ENCODE results near the gene SCNN1B. TPM values are rescaled to one million over a fixed set of nuclear protein-coding genes. Genes with fewer than 3 reads are reported as not detected.
"Not testable (repeated sequence)": the region's sequence is repeated elsewhere in the genome, so short reads cannot be mapped to it uniquely, and the experiment has no call there.

Gene SCNN1B
- total RNA-seq, 1 donor from 2014 or later, result 16.1 TPM

DNA sequence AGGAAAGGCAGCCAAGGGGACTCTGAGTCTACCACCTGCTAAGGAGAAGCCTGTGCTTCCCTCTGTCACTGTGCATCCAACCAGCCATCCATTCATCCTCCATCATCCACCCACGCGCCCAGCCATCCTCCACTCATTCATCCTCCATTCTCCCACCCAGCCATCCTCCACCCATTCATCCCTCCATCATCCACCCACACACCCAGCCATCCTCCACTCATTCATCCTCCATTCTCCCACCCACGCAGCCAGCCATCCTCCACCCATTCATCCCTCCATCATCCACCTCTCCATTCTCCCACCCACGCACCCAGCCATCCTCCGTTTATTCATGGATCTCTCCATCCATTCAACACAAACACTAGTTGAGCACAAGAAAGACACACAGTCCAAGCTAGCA, 76.8 kb downstream of the SCNN1B start:
- TF ChIP-seq, protein P1, sequence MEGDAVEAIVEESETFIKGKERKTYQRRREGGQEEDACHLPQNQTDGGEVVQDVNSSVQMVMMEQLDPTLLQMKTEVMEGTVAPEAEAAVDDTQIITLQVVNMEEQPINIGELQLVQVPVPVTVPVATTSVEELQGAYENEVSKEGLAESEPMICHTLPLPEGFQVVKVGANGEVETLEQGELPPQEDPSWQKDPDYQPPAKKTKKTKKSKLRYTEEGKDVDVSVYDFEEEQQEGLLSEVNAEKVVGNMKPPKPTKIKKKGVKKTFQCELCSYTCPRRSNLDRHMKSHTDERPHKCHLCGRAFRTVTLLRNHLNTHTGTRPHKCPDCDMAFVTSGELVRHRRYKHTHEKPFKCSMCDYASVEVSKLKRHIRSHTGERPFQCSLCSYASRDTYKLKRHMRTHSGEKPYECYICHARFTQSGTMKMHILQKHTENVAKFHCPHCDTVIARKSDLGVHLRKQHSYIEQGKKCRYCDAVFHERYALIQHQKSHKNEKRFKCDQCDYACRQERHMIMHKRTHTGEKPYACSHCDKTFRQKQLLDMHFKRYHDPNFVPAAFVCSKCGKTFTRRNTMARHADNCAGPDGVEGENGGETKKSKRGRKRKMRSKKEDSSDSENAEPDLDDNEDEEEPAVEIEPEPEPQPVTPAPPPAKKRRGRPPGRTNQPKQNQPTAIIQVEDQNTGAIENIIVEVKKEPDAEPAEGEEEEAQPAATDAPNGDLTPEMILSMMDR (IDR thresholded peaks at IDR 0.05), result no peak
- Histone ChIP-seq H3K9me3 (no peaks in the 10 kb centered on the region), H3K36me3 (no peaks in the 10 kb centered on the region), H3K4me3 (no peak overlapping the region), H3K27me3 (no peaks in the 10 kb centered on the region), H3K4me1 (no peaks in the 10 kb centered on the region), H3K27ac (no peak overlapping the region)
- no peak for DNase-seq (ENCODE audit: low spot score in 2 of 2)
- intact Hi-C loops (cut with DNase I), result no loop called here

DNA sequence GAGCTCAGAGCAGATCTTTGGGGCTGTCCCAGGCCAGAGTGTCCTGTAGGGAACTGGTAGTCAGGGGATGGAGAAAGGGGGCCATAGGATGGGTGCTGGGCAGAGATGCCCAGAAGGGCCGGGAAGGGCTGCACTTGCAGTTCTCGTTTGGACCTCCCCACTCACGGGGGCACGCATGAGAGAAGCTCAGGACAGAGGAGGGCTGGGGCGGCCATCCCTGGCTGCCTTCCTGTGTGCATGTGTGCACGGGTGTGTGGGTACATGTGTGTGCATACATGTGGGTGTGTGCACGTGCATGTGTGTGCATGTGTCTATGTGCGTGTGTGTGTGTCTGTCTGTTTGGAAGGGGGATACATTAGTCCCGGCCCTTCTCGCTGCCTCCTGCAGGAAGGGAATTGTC, 77.6 kb downstream of the SCNN1B start:
- H3K27me3 ChIP-seq, result no peaks in the 10 kb centered on the region
- H3K4me1 ChIP-seq, result no peaks in the 10 kb centered on the region
- TF ChIP-seq, protein P1 (IDR thresholded peaks at IDR 0.05), result no peak
- no peak overlapping the region for H3K27ac ChIP-seq
- H3K9me3 ChIP-seq, result no peaks in the 10 kb centered on the region
- no peaks in the 10 kb centered on the region for H3K36me3 ChIP-seq
- intact Hi-C loops (cut with DNase I), result no loop called here
- no peak overlapping the region for H3K4me3 ChIP-seq
- DNase-seq (ENCODE audit: low spot score in 2 of 2), result no peak

DNA sequence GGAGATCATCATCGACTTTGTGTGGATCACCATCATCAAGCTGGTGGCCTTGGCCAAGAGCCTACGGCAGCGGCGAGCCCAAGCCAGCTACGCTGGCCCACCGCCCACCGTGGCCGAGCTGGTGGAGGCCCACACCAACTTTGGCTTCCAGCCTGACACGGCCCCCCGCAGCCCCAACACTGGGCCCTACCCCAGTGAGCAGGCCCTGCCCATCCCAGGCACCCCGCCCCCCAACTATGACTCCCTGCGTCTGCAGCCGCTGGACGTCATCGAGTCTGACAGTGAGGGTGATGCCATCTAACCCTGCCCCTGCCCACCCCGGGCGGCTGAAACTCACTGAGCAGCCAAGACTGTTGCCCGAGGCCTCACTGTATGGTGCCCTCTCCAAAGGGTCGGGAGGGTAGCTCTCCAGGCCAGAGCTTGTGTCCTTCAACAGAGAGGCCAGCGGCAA, 78.4 kb downstream of the SCNN1B start:
- H3K9me3 ChIP-seq, result no peaks in the 10 kb centered on the region
- no peak overlapping the region for H3K27ac ChIP-seq
- DNase-seq (ENCODE audit: low spot score in 2 of 2), result no peak
- no peaks in the 10 kb centered on the region for H3K36me3 ChIP-seq
- no peaks in the 10 kb centered on the region for H3K4me1 ChIP-seq
- intact Hi-C loops (cut with DNase I), result no loop called here
- H3K4me3 ChIP-seq, result no peak overlapping the region
- no peaks in the 10 kb centered on the region for H3K27me3 ChIP-seq
- TF ChIP-seq, protein P1 (IDR thresholded peaks at IDR 0.05), result no peak

DNA sequence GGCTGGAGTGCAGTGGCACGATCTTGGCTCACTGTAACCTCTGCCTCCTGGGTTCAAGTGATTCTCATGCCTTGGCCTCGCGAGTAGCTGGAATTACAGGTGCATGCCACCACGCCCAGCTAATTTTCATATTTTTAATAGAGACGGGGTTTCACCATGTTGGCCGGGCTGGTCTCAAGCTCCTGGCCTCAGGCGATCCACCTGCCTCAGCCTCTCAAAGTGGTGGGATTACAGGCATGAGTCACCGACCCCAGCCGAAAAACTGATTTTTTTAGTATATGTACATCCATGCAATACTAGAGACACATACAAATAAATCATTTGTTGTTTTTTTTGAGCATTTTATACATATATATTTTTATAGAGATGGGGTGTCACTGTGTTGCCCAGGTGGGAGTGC, 79.6 kb downstream of the SCNN1B start:
- H3K9me3 ChIP-seq; DNase-seq (ENCODE audit: low spot score in 2 of 2); H3K4me3 ChIP-seq; H3K36me3 ChIP-seq; H3K4me1 ChIP-seq; H3K27me3 ChIP-seq; H3K27ac ChIP-seq; intact Hi-C loops (cut with DNase I): not testable (repeated sequence)

DNA sequence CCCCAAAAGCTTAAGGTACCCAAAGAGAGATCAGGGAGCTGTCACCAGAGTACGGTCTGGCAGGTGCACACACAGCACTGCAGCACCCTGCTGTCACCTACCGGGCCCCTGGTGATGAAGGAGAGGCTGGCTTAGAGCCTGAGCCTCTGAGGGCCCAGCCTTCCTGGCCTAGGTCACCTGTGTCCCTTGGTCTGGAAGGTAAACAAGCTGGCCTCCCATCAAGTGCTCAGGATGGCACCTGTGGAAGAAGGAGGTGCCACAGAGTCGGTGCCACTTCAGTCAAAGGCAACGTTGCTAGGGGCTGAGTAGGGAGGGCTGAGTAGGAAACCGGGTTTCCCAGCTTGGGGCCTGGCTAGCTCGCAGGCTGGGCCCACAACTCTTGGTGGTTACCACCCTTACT, 80.2 kb downstream of the SCNN1B start:
- intact Hi-C loops (cut with DNase I), result no loop called here
- DNase-seq (ENCODE audit: low spot score in 2 of 2), result no peak
- H3K4me3 ChIP-seq, result no peak overlapping the region
- no peaks in the 10 kb centered on the region for H3K4me1 ChIP-seq
- TF ChIP-seq, protein P1 (IDR thresholded peaks at IDR 0.05), result no peak
- H3K9me3 ChIP-seq, result no peaks in the 10 kb centered on the region
- H3K36me3 ChIP-seq, result no peaks in the 10 kb centered on the region
- no peaks in the 10 kb centered on the region for H3K27me3 ChIP-seq
- no peak overlapping the region for H3K27ac ChIP-seq

DNA sequence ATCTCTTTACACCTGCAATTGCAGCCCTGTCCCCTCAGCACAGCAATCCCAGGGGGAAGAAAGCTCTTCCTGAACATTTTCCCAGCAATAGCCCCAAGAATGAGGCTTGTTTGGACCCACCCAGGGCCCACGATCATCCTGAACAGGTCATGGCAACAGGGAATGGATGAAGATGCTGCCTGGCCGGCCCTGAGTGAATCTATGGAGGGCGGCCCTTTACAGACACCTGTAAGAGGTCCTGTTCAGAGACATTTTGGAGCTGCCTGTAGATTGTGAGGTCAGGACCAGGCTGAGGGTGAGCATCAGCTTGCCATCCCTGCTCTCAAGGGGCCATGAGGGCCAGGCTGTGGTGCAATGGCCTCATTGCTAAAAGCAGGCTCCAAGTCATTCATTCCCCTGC, 81.8 kb downstream of the SCNN1B start:
- Histone ChIP-seq H3K36me3 (peaks cover 2 to 15% of the 10 kb centered on the region in 2 donors), H3K9me3 (no peaks in the 10 kb centered on the region), H3K4me1 (no peaks in the 10 kb centered on the region), H3K4me3 (no peak overlapping the region), H3K27me3 (no peaks in the 10 kb centered on the region), H3K27ac (no peak overlapping the region)
- DNase-seq (ENCODE audit: low spot score in 2 of 2), result no peak
- TF ChIP-seq, protein P1 (IDR thresholded peaks at IDR 0.05), result no peak
- intact Hi-C loops (cut with DNase I), result no loop called here
